T-helper 2 cell treated with Interferon-gamma antibody and Interleukin-4, amounts not matched to agents 100 ng/mL and 5 ng/mL, for 36 hours (primary cell): ENCODE measurements around the gene YIPF1. TPM values are rescaled to one million over a fixed set of nuclear protein-coding genes. Genes with fewer than 3 reads are reported as not detected.

ENCODE experiments used
- intact Hi-C: fragments of 100-400 bp; cut with micrococcal nuclease; formaldehyde crosslinking; loops from one replicate; pipeline ENCODE4 v1.15.1; 2023
- total RNA-seq: library from RNA; stranded (reverse); gene quantifications from 2 replicates; pipeline ENCODE4 v1.2.3, GENCODE V29; 2022

YIPF1 gene
- total RNA-seq = 15.3 and 16.7 TPM in 2 replicates

DNA sequence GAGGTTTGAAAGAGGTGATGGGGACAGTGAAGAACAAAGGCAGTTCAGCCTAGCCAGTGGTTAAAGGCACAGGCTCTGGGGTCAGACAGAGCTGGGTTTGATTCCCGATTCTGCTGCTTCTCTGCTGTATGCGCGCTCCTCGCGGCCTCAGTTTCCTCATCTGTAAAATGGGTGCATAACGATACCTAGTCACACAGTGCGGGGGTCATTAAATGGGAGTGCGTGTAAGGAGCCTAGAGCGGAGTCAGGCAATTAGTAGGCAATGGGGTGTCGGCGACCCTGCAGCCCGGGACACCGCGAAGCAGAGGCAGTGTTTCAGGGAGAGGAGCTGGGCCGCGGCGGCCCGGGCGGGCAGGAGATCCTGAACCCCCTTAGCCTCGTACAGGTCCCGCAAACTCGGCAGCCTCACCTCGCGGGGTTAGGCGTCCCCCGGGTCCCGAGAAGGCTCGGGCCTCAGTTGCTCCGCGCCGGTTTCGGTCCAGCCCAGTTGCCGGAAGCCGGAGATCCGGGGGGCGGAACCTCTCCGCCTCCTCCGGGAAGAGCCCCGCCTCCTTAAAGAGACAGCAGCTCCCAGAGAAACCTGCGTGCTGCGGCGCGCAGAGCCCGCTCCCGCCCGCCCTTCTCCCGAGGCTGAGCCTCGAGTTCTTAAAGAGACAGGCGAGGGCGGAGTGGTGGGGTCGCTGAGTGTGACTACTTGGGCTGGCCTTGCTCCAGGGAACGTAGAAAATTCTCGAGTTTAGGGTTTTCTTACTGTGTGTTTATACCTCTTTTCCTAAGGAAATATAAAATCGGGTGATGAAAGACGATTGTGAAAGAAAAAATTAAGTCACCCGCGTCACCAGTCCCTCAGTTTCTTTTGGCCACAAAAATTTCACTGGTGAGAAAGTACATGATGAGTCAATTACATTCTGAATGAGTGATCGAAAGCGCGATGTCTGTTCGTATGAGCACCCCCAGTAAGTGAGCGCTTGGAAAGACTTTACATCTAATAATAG is at the start of gene YIPF1:
TSS of gene YIPF1 (minus strand) at position 494 of the 995 bp plus-strand sequence. CDS start 860 bp downstream, outside the sequence.
- intact Hi-C loops = loop anchor here (1.0 to 10.0 kb wide), 5 partner anchors 51 to 595 kb away; partner anchors contain the start of genes LRRC42, NDC1, SSBP3 and TCEANC2

DNA sequence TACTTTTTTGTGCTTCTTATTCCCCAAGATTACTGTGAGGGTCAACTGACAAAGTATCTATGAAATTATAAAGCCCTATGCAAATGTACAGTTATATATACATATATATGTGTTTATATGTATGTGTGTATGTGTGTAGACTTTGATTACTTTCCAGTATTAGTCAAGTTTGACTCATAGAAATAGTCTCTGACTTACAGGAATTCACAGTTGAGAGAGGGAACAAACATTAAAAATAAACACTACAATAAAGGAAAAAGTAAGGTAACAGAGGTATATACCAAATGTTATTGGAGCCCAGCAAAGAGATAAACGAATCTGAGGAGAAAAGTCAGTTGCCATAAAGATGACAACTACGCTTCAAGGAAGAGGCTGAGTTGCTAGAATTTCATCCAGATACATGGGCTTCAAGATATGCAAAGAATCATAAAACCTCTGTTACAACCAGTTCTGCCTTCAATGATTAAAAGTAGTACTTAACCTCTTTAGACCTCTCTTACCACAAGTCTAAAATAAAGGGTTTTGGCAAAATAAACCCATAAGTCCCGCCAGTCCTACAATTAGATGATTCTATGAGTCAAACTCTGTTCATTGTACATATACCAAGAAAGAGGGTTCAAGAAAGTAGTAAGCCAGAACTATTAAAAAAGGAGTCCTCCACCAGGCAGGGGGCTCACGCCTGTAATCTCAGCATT is 48.7 kb upstream of the YIPF1 start:
- intact Hi-C loops = no loop called here

GRCh38 chr1:53936430-53936829 is 46.8 kb upstream of the YIPF1 start:
- intact Hi-C loops = no loop called here

DNA sequence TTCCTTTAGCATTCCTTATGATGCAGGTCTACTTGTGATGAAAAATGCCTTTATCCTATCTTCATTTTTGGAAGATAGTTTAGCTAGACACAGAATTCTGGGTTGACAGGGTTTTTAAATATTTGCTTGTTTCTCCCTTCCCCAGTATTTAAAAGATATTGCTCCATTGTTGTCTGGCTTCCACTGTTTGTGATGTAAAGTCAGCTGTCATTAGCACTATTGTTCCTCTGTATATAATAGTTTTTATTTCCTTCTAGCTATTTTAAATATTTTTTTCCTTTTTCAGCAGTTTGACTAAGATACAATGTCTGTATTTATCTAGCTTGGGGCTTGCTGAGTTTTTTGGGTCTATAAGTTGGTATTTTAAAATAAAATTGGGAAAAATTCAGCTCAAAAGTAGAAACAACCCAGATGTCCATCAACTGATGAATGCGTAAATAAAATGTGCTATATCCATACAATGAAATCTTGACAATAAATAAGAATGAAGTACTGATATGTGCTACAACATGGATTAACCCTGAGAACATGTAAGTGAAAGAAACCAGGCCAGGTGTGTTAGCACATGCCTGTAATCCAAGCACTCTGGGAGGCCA is 44.7 kb upstream of the YIPF1 start:
- intact Hi-C loops = no loop called here

DNA sequence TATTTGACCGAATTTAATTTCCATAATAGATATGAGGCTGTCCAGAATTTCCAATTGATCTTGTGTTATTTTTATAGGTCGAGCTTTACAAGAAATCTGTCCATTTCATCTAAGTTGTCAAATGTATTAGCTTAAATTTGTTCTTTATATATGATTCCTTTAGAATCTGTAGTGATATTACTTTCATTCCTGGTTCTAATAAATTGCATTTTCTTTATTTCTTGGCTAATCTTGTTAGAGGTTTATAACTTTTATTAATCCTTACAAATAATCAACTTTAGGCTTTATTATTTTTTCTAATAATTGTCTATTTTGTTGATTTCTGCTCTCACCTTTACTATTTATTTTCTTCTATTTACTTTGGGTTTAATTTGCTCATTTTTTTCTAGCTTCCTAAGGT is 41.9 kb upstream of the YIPF1 start:
- intact Hi-C loops = no loop called here

GRCh38 chr1:53930932-53931331 is 41.3 kb upstream of the YIPF1 start:
- intact Hi-C loops = no loop called here

DNA sequence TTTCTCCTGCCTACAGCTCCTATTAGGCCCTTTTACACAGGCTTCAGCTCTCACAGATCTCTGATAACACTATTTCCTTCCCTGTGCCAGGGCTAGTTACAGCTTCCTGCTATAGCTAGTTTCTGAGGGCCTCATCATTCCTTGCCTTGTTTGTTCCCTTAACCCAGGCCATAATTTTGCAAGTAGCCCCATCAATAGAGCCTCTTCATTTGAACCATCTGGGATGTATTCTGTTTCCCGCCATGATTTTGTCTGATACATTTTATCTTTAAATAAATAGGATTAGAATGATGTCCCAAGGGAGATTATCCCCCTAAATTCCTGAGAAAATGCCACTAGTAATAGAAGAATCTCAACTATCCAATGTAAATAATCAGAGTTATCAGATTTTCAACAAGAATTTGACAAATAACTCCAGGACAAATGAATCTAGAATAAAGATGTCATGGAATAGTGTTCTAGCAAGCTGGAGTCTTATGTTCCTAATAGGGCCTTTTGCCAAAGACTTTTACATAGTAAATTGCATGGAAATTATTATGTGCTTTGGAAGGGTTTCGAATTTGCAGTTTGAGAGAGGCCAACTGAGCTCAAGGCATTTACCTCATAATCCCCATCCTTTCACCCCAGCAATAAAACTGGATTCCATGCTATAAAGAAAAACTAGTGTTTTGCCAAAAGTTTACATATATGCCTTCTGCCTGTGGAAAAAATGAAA is 39.8 kb upstream of the YIPF1 start:
- intact Hi-C loops = no loop called here

GRCh38 chr1:53927376-53927881 is 37.8 kb upstream of the YIPF1 start:
- intact Hi-C loops = no loop called here

- intact Hi-C loops = loop anchor here (2.0 kb wide), 1 partner anchor 25 kb away; the partner anchor contains the start of gene IFT25
These were observed 30.1 kb upstream of the YIPF1 start for GRCh38 chr1:53919675-53920066.

DNA sequence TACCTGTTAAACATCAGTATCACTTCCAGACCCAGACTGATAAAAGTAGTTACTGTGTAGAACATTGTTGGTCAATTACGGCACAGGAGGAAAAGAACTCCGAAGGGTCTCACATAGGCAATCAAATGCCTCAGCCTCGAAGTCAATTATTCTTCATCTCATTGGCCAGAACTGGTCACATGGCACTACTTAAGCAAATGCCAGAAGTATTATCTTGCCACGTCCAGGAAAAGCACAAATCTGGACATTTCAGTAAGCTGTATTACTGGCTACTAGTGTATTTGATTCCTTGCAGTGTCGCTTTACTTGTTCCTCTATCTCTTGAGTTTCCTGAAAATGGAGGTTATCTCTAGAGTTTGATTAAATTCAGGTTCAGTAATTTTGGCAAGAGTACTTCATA is 28.7 kb upstream of the YIPF1 start:
- intact Hi-C loops = loop anchor here (2.0 kb wide), 1 partner anchor 26 kb away; the partner anchor contains the start of gene IFT25

GRCh38 chr1:53913352-53914033 is 23.9 kb upstream of the YIPF1 start:
- intact Hi-C loops = no loop called here

DNA sequence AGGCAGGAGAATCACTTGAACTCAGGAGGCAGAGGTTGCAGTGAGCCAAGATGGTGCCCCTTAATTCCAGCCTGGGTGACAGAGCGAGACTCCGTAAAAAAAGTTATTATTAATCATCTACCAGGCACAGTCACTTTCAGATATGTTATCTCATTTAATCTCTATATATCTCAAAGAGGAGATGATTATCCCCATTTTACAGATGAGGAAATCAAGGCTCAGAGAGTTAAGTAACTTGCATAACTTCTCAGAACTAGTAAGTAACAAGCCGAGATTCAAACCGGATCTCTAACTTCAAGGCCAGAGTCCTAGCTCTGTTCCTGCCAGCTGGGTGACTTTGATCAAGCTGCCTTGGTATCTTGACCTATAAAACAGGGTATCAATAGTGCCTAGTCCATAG is 21.8 kb upstream of the YIPF1 start:
- intact Hi-C loops = no loop called here

GRCh38 chr1:53909946-53910345 is 20.3 kb upstream of the YIPF1 start:
- intact Hi-C loops = no loop called here

- intact Hi-C loops = no loop called here
These were observed 16.5 kb upstream of the YIPF1 start for GRCh38 chr1:53906121-53906520.

GRCh38 chr1:53905509-53905908 is 15.9 kb upstream of the YIPF1 start:
- intact Hi-C loops = no loop called here

DNA sequence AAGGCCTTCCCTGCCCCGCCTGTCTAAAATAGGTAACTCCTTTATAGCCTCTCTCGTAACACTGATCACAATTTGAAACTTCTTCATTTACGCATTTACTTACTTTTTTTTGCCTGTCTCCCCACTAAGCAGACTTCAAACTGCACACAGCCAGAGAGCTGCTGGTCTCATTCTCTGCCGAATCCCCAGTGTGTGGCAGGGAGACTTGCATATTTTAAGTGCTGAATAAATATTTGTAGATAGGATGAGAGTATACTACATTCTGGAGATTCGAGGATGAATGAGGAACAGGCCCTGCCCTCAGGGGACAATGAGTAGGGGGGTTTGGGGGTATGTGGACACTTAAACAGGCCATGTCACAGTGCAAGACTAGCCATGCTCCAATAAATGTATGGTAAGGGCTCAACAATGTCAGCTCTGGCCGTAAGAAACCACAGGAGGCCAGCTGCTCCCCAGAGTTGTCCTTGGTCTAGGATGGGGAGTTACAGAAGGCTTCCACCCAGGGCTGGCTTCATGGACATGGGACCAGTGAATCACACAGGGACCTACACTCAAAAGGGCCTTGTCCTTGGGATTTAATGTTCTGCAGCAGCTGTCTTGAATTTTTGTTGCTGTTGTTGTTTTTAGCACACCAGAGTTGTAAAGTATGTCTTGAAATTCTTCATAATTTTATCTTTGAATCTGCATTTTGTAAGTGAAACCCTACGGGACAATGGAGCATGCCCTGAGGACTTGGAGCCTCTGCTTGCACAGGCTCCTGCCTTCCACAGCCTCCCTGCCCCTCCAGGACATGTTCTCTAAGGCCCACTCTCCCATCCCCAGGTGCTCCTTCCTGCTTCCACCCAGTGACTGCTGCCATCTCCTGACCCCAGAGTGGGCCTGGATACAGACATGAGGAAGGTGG is 12.9 kb upstream of the YIPF1 start:
- intact Hi-C loops = no loop called here

DNA sequence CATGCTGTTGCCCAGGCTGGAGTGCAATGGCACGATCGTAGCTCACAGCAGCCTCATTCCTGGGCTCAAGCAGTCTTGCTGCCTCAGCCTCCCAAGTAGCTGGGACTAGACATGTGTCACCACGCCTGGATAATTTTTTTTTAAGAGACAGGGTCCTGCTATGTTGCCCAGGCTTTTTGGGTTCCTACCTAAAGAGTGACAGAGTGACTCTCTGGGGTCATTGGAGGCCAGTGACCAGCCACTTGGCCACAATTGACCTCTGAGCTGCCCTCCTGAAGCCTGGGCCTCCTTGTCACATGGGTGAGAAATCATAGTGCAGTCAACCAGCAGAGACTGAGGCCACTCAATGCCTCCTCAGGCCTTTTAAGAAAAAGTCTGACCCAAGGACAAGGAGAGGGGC is 10.1 kb upstream of the YIPF1 start:
- intact Hi-C loops = no loop called here

- intact Hi-C loops = no loop called here
These were observed 9.6 kb upstream of the YIPF1 start for GRCh38 chr1:53899206-53899628.

GRCh38 chr1:53896635-53897229 is 7.1 kb upstream of the YIPF1 start:
- intact Hi-C loops = no loop called here
